B cell (primary cell): ENCODE results near the gene FZD1.
A peak's percentile ranks its signal among the peaks of the same experiment; 100 is the strongest.

Experiments used
- EZH2 ChIP-seq: IDR thresholded peaks from 2 replicates; pipeline ENCODE4 v1.6.1; 2012; ENCODE audit warnings: borderline replicate concordance, low read depth, mild to moderate bottlenecking, moderate library complexity, low read length; ENCODE audit not compliant: insufficient read depth, poor library complexity, severe bottlenecking
- TF ChIP-seq, protein P1 (sequence below): fragments of 200-600 bp; IDR thresholded peaks from one replicate; pipeline ENCODE4 v1.8.0; 2022; ENCODE audit warnings: antibody characterized with exemption, mild to moderate bottlenecking

DNA sequence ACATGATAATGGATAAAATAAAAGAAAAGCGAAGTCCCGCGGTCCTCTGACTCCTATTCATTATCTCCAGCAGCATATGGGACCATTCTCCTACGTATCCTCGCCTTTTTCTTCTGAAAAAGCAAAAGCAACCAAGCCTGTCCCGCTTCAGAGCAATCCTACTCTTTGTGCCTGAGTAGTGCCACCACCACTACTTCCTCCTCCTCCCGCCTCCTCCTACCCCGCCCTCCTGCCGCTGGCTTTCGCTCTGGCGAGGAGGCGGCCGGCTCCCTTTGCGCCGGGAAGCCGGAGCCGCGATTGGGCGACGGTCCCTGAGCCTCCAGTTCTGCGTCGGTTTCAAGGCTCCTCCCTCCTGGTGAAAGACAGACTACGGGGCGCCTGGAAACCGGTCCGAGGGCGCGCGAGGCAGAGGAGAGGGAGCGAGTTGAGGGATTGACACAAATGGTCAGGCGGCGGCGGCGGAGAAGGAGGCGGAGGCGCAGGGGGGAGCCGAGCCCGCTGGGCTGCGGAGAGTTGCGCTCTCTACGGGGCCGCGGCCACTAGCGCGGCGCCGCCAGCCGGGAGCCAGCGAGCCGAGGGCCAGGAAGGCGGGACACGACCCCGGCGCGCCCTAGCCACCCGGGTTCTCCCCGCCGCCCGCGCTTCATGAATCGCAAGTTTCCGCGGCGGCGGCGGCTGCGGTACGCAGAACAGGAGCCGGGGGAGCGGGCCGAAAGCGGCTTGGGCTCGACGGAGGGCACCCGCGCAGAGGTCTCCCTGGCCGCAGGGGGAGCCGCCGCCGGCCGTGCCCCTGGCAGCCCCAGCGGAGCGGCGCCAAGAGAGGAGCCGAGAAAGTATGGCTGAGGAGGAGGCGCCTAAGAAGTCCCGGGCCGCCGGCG, at the start of gene FZD1:
- TF ChIP-seq, protein P1, sequence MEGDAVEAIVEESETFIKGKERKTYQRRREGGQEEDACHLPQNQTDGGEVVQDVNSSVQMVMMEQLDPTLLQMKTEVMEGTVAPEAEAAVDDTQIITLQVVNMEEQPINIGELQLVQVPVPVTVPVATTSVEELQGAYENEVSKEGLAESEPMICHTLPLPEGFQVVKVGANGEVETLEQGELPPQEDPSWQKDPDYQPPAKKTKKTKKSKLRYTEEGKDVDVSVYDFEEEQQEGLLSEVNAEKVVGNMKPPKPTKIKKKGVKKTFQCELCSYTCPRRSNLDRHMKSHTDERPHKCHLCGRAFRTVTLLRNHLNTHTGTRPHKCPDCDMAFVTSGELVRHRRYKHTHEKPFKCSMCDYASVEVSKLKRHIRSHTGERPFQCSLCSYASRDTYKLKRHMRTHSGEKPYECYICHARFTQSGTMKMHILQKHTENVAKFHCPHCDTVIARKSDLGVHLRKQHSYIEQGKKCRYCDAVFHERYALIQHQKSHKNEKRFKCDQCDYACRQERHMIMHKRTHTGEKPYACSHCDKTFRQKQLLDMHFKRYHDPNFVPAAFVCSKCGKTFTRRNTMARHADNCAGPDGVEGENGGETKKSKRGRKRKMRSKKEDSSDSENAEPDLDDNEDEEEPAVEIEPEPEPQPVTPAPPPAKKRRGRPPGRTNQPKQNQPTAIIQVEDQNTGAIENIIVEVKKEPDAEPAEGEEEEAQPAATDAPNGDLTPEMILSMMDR = no peak
- TF ChIP-seq EZH2 = peak; percentile 16
